NCI-H1417 treated with DMSO at 0.1 percent for 48 hours (cell line): ENCODE results near the gene MMP23B.
"Not testable (repeated sequence)": the region's sequence is repeated elsewhere in the genome, so short reads cannot be mapped to it uniquely, and the experiment has no call there.

Source experiments
- DNase-seq: peaks from one replicate; lab custom pipeline; 2025; lab: John Stamatoyannopoulos, UW

The MMP23B gene

GRCh38 chr1:1631782-1632420 is at the start of gene MMP23B:
TSS of gene MMP23B (plus strand) at chr1:1632173. CDS start at chr1:1632219, 46 bp downstream.
- no peak for DNase-seq

GRCh38 chr1:1582585-1583346 is 49.2 kb upstream of the MMP23B start:
- DNase-seq: no peak

GRCh38 chr1:1583347-1584010 is 48.5 kb upstream of the MMP23B start:
- no peak for DNase-seq

GRCh38 chr1:1591452-1591851 is 40.5 kb upstream of the MMP23B start:
- DNase-seq: no peak

GRCh38 chr1:1593834-1594601 is 38.0 kb upstream of the MMP23B start:
- no peak for DNase-seq

GRCh38 chr1:1594602-1595260 is 37.2 kb upstream of the MMP23B start:
- no peak for DNase-seq

GRCh38 chr1:1595341-1595740 is 36.6 kb upstream of the MMP23B start:
- not testable (repeated sequence) for DNase-seq

GRCh38 chr1:1596493-1597274 is 35.3 kb upstream of the MMP23B start:
- DNase-seq: no peak

GRCh38 chr1:1597275-1597930 is 34.6 kb upstream of the MMP23B start:
- no peak for DNase-seq

GRCh38 chr1:1598051-1598719 is 33.8 kb upstream of the MMP23B start:
- no peak for DNase-seq

GRCh38 chr1:1598720-1599029 is 33.3 kb upstream of the MMP23B start:
- DNase-seq: no peak

- DNase-seq: no peak
Measured at GRCh38 chr1:1599030-1599934, 32.7 kb upstream of the MMP23B start.

- DNase-seq: no peak
Measured at GRCh38 chr1:1599935-1600860, 31.8 kb upstream of the MMP23B start, which contains the start of gene FNDC10. TSS of gene FNDC10 (minus strand) at chr1:1600135. CDS start at chr1:1600015, 120 bp downstream.

- DNase-seq: no peak
Measured at GRCh38 chr1:1600861-1601563, 31.0 kb upstream of the MMP23B start.

- DNase-seq: no peak
Measured at GRCh38 chr1:1601564-1602303, 30.2 kb upstream of the MMP23B start.

- DNase-seq: no peak
Measured at GRCh38 chr1:1602304-1602967, 29.5 kb upstream of the MMP23B start.
